IPS DF 4.7 (cell line): ENCODE results near the gene AKAP11.
"Not testable (repeated sequence)": the region's sequence is repeated elsewhere in the genome, so short reads cannot be mapped to it uniquely, and the experiment has no call there.

Experiments used
- DNase-seq: peaks from one replicate; pipeline ENCODE4 v3.0.0-alpha.2; 2013; ENCODE audit warnings: low spot score; ENCODE audit errors: extremely low read depth

The AKAP11 gene, protein sequence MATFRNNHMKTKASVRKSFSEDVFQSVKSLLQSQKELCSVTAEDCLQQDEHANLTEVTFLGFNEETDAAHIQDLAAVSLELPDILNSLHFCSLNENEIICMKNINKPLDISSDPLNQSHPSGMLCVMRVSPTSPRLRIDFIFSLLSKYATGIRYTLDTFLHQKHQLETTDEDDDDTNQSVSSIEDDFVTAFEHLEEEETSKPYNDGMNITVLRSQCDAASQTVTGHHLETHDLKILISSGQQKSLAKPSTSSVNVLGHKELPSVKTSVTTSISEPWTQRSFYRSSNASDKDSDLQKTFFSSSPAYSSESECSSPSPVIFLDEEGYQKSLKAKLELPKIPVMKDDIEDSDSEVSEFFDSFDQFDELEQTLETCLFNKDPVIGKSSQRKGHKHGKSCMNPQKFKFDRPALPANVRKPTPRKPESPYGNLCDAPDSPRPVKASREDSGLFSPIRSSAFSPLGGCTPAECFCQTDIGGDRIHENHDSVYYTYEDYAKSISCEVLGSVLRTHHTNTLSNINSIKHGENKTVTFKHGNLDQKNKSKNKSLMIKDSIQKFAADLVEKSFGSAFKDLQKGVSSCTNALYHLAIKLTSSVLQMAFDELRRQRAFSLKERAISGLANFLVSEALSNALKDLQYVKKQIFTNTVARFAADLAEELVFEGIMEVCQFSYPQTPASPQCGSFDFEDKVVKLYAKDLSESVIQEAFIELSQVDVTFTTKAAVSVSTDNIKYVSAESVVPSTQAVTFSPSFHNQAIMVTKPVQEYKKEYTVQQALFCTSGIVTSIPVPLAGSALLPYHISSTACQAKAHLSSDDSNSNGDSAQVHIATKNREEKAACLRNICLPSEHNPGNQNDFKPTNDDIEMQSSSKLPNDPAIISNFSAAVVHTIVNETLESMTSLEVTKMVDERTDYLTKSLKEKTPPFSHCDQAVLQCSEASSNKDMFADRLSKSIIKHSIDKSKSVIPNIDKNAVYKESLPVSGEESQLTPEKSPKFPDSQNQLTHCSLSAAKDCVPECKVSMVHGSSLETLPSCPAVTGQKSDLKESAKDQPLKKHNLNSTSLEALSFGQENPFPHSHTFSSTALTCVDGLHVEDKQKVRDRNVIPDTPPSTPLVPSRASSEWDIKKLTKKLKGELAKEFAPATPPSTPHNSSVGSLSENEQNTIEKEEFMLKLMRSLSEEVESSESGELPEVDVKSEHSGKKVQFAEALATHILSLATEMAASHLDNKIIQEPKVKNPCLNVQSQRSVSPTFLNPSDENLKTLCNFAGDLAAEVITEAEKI (N-terminal part only)

DNA sequence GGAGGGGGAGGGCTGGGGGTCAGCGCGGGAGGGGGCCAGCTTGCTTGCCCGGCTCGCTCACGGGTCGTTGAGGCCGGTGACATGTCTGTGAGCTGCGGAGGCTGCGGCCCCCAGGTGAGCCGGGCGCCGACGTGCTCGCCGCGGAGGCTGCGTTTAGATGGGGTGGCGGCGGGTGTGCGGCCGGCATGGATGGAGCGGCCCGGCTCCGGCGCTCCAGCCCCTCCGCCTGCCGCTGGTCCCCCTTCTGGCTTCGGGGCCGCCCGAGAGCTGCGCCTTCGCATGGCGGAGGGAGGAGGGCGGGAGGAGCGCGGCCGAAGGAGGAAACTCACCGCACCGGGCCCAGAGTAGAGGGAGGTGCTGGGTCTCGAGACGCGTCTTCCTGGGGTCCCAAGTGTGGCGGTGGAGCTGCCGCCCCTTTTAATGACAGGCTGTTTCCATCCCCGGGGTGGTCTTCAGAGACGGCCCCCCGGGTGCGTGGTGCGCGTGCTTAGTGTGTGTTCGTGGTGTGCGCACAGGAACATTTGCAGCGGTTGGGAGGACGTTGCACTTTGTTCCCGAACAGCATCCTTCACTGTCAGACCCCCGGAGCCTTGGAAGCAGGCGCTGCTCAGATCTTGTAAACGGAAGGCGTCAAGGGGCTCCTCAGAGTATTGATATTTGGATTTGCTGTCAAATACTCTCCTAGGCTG, at the start of gene AKAP11:
AKAP11 (plus strand) TSS at position 38 of the 689 bp plus-strand sequence. CDS start 14,197 bp downstream, outside the sequence.
- no peak for DNase-seq

DNA sequence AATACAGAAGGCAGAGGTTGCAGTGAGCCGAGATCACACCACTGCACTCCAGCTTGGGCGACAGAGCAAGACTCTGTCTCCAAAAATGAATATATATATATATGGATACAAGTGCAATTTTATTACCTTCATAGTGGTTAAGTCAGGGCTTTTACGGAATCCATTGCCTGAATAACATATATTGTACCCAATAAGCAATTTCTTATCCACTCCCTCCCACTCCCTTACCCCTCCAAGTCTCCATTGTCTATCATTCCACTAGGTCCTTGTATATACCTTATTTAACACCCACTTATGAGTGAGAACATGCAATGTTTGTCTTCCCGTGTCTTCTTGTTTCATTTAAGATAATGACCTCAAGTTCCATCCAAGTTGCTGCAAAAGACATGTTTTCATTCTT, 48.3 kb upstream of the AKAP11 start:
- no peak for DNase-seq

DNA sequence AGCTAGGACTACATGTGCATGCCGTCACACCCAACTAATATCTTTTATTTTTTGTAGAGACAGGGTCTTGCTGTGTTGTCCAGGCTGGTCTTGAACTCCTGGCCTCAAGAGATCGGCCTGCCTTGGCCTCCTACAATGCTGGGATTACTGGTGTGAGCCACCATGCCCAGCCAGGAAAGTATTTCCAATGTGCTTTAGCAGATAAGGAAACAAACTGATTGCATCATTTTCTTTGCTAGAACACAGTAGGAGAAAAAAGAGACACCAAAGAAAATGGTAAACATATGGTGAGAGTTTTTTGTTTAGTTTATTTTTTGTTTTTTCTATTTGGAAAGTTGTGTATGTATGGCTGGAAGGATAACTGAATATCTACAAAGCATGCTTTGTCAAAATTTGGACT, 46.9 kb upstream of the AKAP11 start:
- DNase-seq, result no peak

DNA sequence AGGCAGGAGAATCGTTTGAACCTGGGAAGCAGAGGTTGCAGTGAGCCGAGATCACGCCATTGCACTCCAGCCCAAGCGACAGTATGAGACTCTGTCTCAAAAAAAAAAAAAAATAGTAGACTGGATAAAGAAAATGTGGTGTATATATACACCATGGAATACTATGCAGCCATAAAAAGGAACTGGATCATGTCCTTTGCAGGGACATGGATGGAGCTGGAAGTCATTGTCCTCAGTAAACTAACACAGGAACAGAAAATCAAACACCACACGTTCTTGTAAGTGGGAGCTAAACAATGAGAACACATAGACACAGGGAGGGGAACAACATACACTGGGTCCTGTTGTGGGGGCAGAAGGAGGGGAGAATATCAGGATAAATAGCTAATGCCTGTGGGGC, 45.2 kb upstream of the AKAP11 start:
- DNase-seq, result not testable (repeated sequence)

DNA sequence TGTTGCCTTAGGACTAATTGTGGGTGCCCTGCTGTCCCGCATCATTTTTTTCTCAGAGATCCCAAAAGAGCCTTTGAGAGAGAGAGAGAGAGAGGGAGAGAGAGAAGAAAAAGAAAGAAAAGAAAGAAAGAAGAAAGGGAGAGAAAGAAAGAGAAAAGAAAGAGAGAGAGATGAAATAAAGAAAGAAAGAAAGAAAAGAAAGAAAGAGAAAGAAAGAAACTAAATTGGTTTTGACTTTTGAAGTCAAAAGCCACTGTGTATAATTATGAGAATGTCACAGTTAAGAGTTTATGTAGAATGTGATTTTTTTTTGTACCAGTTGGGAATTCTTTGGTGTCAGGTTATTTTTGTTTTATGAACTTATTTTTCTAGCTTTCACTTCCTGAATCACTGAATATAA, 43.4 kb upstream of the AKAP11 start:
- DNase-seq, result no peak

DNA sequence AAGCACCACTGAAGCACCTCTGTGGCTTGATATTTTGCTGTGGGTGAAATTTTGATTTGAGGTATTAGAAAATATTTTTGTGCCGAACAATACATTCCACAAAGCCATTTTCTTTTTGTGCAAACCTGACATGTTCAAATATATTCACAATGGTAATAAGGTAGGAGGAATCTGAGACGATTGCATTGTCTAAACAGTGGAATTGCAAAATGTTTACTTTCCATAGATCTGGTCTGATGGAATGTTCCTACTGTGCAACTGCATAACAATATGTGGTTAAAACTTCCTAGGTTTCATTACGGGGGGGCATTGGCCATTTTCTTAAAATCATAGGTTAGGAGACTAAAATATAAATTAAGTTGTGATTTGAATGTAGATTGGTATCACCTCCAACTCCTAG, 42.7 kb upstream of the AKAP11 start:
- no peak for DNase-seq

DNA sequence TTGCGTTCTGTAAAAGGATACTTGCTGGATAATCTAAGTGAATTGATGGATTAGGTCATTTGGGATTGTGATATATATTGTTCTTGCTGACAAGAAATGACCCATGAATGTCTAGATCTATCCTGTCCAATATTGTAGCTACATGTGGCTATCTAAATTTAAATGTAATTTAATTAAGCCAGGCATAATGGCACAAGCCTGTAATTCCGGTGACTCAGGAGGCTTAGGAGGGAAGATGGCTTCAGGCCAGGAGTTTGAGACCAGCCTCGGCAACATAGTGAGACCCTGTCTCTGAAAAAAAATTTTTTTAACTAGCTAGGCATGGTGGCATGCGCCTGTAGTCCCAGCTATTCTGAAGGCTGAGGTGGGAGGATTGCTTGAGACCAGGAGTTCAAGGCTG, 39.3 kb upstream of the AKAP11 start:
- DNase-seq, result no peak

DNA sequence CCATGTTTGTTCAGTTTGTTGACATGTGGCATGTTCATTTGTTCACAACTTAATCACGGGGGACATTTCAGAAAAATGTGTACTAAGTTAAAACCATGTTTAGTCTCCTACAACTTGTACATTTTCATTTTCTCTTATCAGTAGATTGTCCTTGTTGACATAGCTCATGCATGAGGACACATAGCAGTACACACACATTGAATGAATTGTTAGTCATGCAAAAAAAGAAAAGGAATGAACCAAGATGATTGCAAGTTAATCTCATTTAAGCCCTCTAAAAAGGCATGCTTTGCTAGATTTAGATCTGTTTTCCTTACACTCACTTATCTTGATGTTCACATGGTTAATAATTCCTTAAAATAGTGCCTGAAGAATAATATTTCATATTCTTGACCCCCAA, 38.2 kb upstream of the AKAP11 start:
- DNase-seq, result no peak

DNA sequence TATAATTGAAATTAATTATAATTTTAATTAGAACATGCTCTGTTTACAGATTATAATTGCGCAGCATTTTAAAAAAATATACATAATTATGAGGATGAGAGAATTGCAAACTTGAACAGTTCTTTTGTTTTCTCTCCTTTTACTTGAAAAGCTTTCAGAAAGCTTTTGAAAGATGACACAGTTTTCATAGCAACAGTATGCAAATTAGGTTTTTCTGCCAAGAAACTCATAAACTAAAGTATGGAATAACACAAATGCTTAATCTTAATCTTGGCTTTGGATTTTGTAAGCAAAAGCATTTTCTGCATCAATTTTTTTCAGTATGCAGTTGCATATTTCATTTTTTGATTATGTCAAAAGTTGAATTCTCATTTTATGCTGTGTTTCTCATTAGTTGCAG, 32.8 kb upstream of the AKAP11 start:
- no peak for DNase-seq

DNA sequence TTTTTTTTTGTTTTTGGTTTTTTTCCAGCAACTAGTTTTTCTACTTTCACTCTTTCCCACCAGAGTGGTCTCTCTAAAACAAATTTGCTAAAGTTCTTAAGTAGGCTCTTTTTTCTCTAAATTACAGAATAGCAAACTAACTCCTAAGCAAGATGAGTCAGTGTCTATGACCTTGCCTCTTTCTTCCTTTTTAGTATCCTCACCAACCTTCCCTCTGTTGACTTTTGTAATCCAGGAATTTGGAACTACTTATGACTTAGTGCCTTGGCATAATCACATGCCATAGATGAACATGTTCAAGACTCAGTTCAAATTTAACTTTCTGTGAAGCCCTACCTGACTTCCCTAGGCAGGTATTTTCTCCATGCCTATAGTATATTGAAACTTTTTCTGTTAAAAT, 32.3 kb upstream of the AKAP11 start:
- no peak for DNase-seq

DNA sequence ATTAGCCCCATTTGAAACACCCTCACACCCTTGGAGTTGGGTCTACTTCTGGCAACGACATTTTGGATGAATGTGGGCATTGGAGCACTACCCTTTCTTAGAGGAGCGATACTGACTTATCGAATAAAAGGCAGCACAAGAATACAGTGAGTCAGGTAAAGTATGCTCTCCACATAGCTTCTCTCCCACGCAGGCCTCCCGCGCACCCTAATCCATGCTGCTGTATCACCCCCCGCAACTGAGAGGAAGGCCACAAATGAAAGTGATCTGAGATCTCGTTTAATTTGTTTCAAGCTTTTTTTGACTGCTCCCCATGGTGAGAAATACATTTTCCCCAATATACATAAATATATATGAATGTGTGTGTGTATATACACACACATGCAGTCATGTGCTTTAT, 25.4 kb upstream of the AKAP11 start:
- DNase-seq, result no peak

DNA sequence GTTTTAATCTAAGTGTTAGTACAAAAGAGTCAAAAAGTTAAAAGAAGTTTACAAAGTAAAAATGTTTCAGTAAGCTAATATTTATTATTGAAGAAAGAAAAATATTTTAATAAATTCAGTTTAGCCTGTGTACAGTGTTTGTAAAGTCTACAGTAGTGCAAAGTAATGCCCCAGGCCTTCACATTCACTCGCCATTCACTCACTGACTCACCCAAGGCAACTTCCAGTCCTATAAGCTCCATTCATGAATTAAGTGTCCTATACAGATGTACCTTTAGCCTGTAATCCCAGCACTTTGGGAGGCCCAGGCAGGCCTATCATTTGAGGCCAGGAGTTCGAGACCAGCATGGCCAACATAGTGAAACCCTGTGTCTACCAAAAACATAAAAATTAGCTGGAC, 24.1 kb upstream of the AKAP11 start:
- DNase-seq, result no peak

DNA sequence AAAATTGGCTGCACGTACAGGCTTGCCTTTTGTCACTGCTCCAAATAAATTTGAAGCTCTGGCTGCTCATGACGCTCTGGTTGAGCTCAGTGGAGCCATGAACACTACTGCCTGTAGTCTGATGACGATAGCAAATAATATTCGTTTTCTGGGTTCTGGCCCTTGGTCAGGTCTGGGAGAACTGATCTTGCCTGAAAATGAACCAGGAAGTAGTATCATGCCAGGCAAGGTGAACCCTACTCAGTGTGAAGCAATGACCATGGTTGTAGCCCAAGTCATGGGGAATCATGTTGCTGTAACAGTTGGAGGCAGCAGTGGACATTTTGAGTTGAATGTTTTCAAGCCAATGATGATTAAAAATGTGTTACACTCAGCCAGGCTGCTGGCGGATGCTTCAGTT, 16.1 kb upstream of the AKAP11 start:
- DNase-seq, result no peak

DNA sequence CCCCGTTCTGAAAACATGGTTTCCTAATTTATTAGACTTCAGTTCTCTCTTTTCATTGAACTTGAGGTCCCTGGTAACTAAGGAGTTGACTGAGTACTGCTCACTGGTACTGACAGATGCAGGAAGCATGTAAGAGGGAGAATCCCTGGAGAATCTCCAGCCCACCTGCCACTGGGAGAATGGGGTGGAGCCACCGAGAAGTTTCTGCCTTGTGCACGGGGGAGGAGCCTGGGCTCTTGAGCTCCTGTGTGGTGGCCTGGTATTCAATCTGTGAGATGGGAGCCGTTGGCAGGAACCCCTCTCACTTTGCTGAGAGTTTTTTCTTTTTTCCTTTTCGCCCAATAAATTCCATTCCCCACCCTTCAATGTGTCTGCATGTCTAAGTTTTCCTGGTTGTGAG, 13.2 kb upstream of the AKAP11 start:
- no peak for DNase-seq

DNA sequence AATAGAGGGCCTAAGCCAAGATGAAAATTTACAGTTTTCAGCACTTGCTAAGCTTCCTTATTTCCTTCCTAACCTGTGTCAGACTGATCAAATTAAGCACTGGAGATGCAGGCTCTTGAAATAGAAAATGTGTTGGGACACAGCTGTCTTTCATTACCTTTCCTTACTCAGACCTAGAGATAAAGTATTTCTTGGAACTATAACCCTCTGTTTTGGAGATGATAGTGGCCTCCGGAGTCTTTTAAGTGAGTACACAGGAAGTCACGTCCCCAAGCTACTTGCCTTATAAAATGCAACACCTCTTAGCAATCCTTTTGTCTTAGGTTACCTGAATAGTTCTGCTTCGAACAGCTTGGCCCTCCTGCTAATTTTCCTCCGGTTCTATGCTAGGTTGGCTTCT, 12.4 kb upstream of the AKAP11 start:
- DNase-seq, result no peak

DNA sequence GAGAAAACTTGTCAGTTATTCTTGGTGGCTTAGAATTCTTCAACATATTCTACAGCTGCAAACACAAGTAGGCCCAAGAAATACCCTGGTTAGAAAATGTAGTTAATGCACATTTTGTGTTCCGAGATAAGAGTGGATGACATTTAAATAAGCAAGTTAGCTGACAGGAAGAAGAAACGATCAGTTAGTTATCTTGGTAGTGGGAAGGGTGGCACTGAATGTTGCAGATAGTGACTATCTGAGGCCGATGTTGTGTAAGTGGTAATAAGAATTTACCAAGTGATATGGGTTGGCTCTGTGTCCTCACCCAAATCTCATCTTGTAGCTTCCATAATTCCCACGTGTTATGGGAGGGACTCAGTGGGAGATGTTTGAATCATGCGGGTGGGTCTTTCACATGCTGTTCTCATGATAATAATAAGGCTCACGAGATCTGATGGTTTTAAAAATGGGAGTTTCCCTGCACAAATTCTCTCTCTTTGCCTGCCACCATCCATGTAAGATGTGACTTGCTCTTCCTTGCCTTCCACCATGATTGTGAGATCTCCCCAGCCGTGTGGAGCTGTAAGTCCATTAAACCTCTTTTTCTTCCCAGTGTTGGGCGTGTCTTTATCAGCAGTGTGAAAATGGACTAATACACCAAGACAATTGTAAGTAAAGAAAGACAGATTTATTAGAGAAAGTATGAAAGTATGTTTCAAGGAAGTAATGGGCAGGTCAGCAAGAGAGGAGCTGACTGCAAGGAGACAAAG, 10.9 kb upstream of the AKAP11 start:
- no peak for DNase-seq

DNA sequence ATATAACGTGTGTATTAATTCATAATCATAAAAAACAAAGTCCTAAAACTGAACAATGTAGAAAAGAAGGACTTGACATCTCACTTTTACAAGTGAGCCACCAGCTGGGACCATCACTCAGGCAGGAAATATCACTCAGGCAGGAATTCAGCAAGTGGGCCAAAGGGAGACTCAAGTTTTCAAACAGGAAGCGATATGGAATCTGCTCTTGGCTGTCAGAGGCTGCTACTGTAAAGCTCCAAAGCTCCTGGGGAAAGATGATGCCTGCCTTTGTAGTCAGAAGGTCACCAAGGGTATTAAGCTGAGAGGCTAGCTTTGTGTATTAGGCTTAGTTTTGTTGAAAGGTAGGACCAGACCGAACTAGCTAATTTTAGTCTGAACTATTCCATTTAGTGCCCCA, 5.5 kb upstream of the AKAP11 start:
- no peak for DNase-seq

DNA sequence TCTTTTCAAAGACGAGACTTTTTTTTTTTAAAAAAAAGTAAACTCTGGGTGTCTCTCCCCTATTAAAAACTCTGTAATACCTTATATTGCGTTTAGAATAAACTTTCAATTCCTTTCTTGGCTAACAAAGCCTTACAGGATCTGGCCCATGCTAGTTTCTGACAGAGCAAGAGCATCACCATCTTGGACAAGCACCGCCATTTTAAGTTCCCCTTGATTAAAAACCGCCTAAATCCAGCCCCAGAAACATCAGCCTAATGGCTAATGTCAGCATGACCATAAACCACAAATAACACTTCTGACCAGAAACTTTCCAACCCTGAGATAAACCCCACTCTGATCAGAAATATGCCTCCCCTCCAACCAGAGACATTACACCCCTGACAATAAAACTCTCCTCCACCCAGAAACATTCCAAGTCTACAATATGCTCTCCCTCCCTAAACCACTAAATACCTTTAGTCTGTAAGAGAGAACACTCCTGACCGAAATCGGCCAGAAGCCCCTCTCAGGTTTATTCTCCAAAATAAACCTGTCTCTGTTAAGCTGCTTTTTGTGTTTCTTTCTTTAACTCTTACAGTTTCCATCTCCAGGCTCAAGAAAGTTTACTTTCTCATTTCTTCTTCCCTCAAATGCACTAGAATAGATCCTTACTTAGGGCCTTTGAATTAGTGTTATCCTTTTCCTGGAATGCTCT, 1.6 kb upstream of the AKAP11 start:
- no peak for DNase-seq

DNA sequence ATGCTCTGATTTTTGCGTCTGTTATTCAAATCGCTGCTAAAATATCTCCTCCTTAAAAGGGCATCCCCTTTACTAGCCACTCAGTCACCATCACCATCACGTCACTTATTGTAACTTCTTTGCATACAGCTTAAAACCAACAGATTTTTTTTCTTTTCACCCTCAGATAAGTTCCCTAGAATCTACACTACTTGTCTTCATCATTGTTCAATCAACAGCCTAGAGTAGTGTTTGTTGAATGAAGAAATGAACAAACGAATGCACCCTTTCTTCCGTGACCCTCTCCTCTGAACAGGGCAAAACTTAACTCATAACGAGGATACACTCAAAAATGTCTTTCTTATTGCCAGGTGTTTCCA, 1.1 kb upstream of the AKAP11 start:
- DNase-seq, result no peak
